C4-2B (cell line): ENCODE results near the gene PXT1.

Experiments used
- ZFX ChIP-seq: fragments of 450-650 bp; IDR thresholded peaks from 2 replicates; pipeline ENCODE4 v1.6.1; 2017
- TF ChIP-seq, protein P1 (sequence below): fragments of 450-650 bp; conservative IDR thresholded peaks from 2 replicates; pipeline ENCODE4 v1.5.1; 2017; ENCODE audit warnings: mild to moderate bottlenecking

DNA sequence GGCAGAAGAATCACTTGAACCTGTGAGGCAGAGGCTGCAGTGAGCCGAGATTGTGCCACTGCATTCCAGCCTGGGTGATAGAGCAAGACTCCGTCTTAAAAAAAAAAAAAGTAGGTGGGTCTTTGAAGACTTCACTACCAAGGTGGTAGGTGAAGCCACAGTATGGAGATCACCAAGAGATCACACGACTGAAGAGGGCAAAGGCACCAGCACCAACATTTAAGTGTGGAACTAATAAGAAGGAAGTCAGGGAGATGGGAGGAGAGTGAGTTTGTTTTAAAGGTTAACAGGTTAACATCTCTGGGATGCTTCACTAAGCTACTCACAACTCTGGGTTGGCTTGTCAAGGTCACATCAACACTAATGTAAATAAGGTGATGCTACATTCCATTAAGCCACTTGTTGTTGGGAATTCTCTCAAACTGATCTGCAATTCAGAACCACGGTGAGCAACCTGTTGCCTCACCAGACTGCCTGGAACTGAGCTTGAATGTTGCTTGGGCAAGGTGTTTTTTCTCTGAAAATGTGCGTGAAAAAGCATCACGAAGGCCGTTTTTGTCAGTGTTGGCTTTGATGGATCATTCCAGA lies 48.8 kb upstream of the PXT1 start:
- TF ChIP-seq, protein P1, sequence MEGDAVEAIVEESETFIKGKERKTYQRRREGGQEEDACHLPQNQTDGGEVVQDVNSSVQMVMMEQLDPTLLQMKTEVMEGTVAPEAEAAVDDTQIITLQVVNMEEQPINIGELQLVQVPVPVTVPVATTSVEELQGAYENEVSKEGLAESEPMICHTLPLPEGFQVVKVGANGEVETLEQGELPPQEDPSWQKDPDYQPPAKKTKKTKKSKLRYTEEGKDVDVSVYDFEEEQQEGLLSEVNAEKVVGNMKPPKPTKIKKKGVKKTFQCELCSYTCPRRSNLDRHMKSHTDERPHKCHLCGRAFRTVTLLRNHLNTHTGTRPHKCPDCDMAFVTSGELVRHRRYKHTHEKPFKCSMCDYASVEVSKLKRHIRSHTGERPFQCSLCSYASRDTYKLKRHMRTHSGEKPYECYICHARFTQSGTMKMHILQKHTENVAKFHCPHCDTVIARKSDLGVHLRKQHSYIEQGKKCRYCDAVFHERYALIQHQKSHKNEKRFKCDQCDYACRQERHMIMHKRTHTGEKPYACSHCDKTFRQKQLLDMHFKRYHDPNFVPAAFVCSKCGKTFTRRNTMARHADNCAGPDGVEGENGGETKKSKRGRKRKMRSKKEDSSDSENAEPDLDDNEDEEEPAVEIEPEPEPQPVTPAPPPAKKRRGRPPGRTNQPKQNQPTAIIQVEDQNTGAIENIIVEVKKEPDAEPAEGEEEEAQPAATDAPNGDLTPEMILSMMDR: no peak
- TF ChIP-seq ZFX: no peak
